Stimulated activated CD8-positive, alpha-beta memory T cell treated with anti-CD3 and anti-CD28 coated beads, Interleukin-7, amount 100 ng/mL, for 24 hours (primary cell): ENCODE measurements around the gene COL11A2.

Experiments used
- DNase-seq: peaks from one replicate; pipeline ENCODE4 v3.0.0-alpha.2; 2020; ENCODE audit warnings: low read depth

COL11A2 gene

GRCh38 chr6:33171880-33172687 is 20.2 kb downstream of the COL11A2 start:
- no peak for DNase-seq

DNA sequence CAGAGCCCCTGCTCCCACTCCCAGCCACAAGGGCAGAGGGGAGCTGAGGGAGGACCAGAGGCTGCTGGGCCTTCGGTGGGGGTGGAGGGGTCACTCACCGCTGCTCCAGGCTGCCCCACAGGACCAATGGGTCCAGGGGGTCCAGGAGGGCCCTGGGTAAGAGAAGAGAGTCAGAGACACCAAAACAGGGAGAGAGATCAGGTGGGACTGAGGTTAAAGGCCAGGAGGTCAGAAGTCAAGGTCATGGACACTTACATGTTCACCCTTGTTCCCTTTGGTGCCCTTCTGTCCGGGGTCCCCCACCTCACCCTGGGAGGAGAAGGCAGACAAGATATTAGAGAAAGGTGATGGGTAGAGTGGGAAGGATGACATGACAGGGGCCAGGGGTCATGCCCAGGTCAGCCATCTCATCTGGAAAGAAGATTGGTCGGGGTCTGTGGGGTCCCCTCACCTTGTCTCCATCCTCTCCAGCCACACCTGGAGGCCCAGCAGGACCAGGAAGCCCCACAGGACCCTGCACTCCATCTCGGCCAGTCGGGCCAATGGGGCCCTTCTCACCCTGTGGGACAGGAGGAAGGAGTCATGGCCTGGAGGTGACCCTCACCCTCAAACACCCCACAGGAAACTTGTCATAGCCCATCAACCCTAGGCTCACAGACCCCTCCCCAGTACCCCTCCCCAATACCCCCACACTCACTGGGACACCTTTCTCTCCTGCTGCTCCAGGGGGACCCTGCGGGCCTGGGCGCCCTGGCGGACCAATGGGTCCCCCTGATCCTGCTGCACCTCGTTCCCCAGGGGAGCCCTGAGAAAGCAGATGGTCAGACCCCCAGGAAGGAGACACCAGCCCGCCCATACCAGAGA is 21.0 kb downstream of the COL11A2 start:
- DNase-seq: no peak

GRCh38 chr6:33170176-33171015 is 21.9 kb downstream of the COL11A2 start:
- no peak for DNase-seq

GRCh38 chr6:33169291-33170175 is 22.7 kb downstream of the COL11A2 start:
- no peak for DNase-seq

- DNase-seq: no peak
Observed at GRCh38 chr6:33168639-33169038, 23.6 kb downstream of the COL11A2 start.

DNA sequence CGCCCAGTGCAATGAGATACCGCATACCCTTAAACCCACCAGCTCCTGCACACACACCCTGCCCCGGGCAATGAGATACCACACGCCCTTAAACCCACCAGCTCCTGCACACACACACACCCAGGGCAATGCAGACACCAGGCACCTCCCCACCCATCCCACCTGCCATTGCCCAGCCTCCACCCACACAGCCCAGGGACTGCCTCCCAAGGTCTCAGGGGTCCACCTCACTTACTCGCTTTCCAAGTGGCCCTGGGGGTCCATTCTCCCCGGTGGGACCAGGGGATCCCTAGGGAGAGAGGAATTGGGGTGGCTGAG is 24.0 kb downstream of the COL11A2 start:
- no peak for DNase-seq

DNA sequence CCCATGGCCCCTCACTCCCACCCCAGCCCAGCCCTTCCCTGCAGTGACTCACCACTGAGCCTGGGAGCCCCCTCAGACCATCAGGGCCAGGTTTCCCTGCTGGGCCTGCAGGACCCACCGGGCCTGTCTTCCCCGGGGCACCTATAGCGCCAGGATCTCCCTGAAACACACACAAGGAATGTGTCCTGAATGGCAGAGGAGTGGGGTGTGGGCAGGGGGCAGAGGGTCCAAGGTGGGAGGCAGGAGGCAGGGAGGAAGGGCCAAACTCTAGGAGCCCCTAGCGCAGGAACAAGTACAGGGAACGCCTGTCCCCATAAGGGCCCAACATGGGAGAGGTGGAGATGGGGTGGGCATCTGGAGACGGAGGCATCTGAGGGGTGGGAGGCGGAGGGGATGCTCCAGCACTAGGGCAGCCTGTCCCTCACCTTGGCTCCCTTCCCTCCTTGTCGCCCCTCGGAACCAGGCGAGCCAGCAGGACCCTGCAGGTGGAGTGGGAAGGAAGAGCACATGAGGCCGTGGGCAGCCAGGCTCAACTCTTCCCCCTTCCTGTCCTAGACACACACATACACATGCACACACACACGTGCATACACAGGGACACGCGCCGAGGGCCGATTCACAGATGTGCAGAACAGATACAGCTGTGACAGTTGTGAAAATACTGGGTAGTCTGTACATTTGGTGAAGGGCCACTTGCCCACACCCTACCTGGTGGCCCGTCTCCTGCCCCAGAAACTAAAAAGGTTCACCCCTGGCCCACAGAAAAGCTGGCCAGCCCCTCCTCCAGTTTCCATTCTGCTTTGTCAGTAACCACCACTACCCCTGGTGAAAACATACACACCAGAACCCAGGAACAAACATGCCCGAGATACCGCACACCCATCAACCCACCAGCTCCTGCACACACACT is 24.6 kb downstream of the COL11A2 start:
- DNase-seq: no peak

GRCh38 chr6:33166811-33167210 is 25.5 kb downstream of the COL11A2 start:
- DNase-seq: no peak

DNA sequence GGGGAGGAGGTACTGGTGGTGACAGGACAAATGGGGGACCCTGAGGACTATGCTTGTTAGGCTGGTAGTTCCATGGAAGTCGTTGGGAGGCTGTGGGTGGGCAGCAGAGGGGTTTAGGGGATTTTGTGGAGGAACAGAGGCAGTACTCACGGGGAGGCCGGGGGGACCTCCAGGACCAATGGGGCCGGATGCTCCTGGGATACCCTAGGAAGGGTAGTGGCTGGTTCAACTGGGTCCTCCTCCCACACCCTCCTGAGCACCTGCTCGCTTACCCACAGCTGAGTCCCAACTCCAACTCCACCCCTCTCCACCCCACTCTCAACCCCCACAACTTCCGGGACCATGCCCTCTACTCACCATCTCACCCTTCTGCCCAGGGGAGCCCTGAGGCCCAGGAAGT is 25.9 kb downstream of the COL11A2 start:
- no peak for DNase-seq

GRCh38 chr6:33165581-33166258 is 26.5 kb downstream of the COL11A2 start:
- DNase-seq: no peak

- DNase-seq: no peak
Observed at GRCh38 chr6:33164665-33165373, 27.4 kb downstream of the COL11A2 start.

- no peak for DNase-seq
Observed at GRCh38 chr6:33164176-33164575, 28.1 kb downstream of the COL11A2 start.

- DNase-seq: no peak
Observed at GRCh38 chr6:33163540-33163939, 28.7 kb downstream of the COL11A2 start.

GRCh38 chr6:33161354-33162331 is 30.6 kb downstream of the COL11A2 start:
- peak; percentile 68 for DNase-seq

DNA sequence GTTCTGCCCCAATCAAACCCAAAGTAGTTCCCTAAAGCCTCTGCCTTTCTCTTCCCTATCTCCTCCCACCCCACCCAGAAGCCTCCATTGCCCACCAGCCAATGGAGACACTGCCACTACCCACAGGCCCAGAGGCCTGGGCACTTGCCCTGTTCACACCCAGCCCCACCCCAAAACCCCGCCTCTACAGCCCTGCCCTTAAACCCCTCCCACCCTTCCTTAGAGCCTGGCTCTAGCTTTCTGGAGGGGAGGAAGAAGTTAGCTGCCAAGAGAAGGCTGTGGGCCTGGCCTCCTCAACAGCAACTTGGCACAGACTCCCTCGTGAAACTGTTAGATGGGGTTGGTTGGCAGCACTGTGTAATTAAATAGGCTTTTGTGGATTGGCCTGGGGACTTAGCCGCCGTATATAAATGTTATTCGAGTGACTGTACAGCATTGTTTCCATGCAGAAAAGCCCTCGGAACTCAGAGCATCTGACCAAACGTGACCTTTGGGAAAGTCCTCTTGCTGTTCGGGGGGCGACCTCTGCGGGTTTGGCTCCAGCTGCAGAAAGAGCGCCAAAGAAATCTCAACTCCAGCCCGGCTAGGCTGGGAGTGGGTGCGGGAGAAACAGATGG is 31.4 kb downstream of the COL11A2 start:
- DNase-seq: no peak

DNA sequence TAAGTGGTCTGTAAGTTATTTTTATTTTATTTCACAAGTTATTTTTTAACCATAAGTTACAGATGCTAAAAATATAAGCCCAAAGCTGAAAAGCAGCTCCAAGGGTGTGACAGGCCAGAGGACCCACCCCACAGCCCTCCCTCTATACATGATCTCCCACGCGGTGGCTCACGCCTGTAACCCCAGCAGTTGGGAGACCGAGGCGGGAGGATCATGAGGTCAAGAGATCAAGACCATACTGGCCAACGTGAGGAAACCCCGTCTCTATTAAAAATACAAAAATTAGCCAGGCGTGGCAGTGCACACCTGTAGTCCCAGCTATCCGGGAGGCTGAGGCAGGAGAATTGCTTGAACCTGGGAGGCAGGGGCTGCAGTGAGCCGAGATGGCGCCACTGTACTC is 32.2 kb downstream of the COL11A2 start:
- DNase-seq: no peak

DNA sequence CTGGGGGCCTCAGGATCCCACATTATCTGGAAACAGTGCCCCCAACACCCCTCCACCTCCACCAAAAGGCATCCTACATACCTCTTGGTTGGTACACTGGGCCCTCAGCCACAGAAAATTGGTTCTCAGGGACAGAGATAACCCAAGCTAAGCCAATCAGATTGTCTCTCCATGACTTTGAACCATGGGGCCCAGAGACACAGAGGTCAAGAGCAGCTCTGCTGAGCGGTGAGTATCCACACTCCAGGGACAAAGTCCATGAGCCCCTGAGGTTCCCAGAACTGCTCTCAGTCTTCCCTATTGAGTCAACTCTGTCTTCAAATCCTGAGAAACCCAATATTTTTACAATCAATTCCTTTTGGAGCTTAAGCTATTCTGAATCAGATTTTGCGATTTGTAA is 35.3 kb downstream of the COL11A2 start:
- no peak for DNase-seq
